ENCODE results near the gene DDR1.
A peak's percentile ranks its signal among the peaks of the same experiment; 100 is the strongest.

DDR1 gene

GRCh38 chr6:30883685-30884520, at the start of gene DDR1:
Gene DDR1, plus strand, starts transcription at chr6:30884519. Its CDS starts 4,211 bp downstream, at chr6:30888730.
- no peak for DNase-seq (ENCODE audit: extremely low read depth, low read depth)
- TF ChIP-seq CTCF (IDR thresholded peaks at IDR 0.05; ENCODE audit: low read depth, low read length, missing control alignments), result no peak
- H3K4me3 ChIP-seq (replicated peaks; ENCODE audit: low read depth, low read length), result peak within 1 kb of the TSS; percentile 59

- H3K4me3 ChIP-seq (replicated peaks; ENCODE audit: low read depth, low read length), result no peak overlapping the region
- DNase-seq (ENCODE audit: extremely low read depth, low read depth), result no peak
- TF ChIP-seq CTCF (IDR thresholded peaks at IDR 0.05; ENCODE audit: low read depth, low read length, missing control alignments), result no peak
These were observed 49.7 kb upstream of the DDR1 start for GRCh38 chr6:30834646-30835045.

- no peak overlapping the region for H3K4me3 ChIP-seq (replicated peaks; ENCODE audit: low read depth, low read length)
- no peak for DNase-seq (ENCODE audit: extremely low read depth, low read depth)
- no peak for TF ChIP-seq CTCF (IDR thresholded peaks at IDR 0.05; ENCODE audit: low read depth, low read length, missing control alignments)
These were observed 48.7 kb upstream of the DDR1 start for GRCh38 chr6:30835576-30835975.

GRCh38 chr6:30836431-30836866, 47.9 kb upstream of the DDR1 start:
- H3K4me3 ChIP-seq (replicated peaks; ENCODE audit: low read depth, low read length), result no peak overlapping the region
- DNase-seq (ENCODE audit: extremely low read depth, low read depth), result no peak
- TF ChIP-seq CTCF (IDR thresholded peaks at IDR 0.05; ENCODE audit: low read depth, low read length, missing control alignments), result no peak

- DNase-seq (ENCODE audit: extremely low read depth, low read depth), result no peak
- no peak for TF ChIP-seq CTCF (IDR thresholded peaks at IDR 0.05; ENCODE audit: low read depth, low read length, missing control alignments)
- no peak overlapping the region for H3K4me3 ChIP-seq (replicated peaks; ENCODE audit: low read depth, low read length)
These were observed 47.4 kb upstream of the DDR1 start for GRCh38 chr6:30836957-30837356.

GRCh38 chr6:30837432-30837831, 46.9 kb upstream of the DDR1 start:
- no peak for DNase-seq (ENCODE audit: extremely low read depth, low read depth)
- TF ChIP-seq CTCF (IDR thresholded peaks at IDR 0.05; ENCODE audit: low read depth, low read length, missing control alignments), result no peak
- no peak overlapping the region for H3K4me3 ChIP-seq (replicated peaks; ENCODE audit: low read depth, low read length)
